ENCODE results near the gene ARL10. TPM values are rescaled to one million over a fixed set of nuclear protein-coding genes. Genes with fewer than 3 reads are reported as not detected.

ARL10 gene
- total and polyA plus RNA-seq, 4 donors: 0.35 to 2.2 (median 1.5) TPM

GRCh38 chr5:176394096-176394495, 28.8 kb downstream of the ARL10 start:
- no peak overlapping the region for H3K4me3 ChIP-seq (ENCODE audit: low read depth in 1 of 3, low read length in 3 of 3)
- peaks cover 0 to 19% (median 6%) of the 10 kb centered on the region in 4 donors for H3K36me3 ChIP-seq (ENCODE audit: control insufficient read depth in 4 of 4, insufficient read depth in 3 of 4, low read depth in 1 of 4, low read length in 3 of 4)
- H3K4me1 ChIP-seq (ENCODE audit: control insufficient read depth in 4 of 4, insufficient read depth in 4 of 4, low read length in 3 of 4): peaks cover 0 to 6% (median 1%) of the 10 kb centered on the region in 4 donors
- no peaks in the 10 kb centered on the region for H3K27me3 ChIP-seq (ENCODE audit: control insufficient read depth in 4 of 4, insufficient read depth in 4 of 4, low read length in 3 of 4)
- H3K27ac ChIP-seq (ENCODE audit: low read depth in 1 of 2, low read length in 2 of 2): no peak overlapping the region
- H3K9me3 ChIP-seq (ENCODE audit: control insufficient read depth in 4 of 4, low read length in 3 of 4): no peaks in the 10 kb centered on the region
- DNase-seq (ENCODE audit: low spot score): no peak
- 95% methylated on average over 9 of the region's 9 CpGs for WGBS
- TF ChIP-seq SP1 (IDR thresholded peaks at IDR 0.05): no peak
- no peak for TF ChIP-seq JUND (IDR thresholded peaks at IDR 0.05)
- no peak for TF ChIP-seq TAF1 (conservative IDR thresholded peaks at IDR 0.05)
- no peak for TF ChIP-seq ATF3 (IDR thresholded peaks at IDR 0.05)
- TF ChIP-seq GABPA (IDR thresholded peaks at IDR 0.05 in 1 of 2, conservative IDR thresholded peaks at IDR 0.05 in 1 of 2): no peak
- no peak for TF ChIP-seq FOXA2 (IDR thresholded peaks at IDR 0.05)
- no peak for TF ChIP-seq YY1 (IDR thresholded peaks at IDR 0.05)
- TF ChIP-seq MAX (IDR thresholded peaks at IDR 0.05): no peak
- TF ChIP-seq HNF4A (conservative IDR thresholded peaks at IDR 0.05): no peak
- H3K9ac ChIP-seq (ENCODE audit: low read depth in 1 of 2, low read length in 2 of 2): no peak overlapping the region

- Histone ChIP-seq H3K4me1 (ENCODE audit: control insufficient read depth in 4 of 4, insufficient read depth in 4 of 4, low read length in 3 of 4) (no peaks in the 10 kb centered on the region), H3K4me3 (ENCODE audit: low read depth in 1 of 3, low read length in 3 of 3) (no peak overlapping the region), H3K9me3 (ENCODE audit: control insufficient read depth in 4 of 4, low read length in 3 of 4) (no peaks in the 10 kb centered on the region), H3K27ac (ENCODE audit: low read depth in 1 of 2, low read length in 2 of 2) (no peak overlapping the region), H3K36me3 (ENCODE audit: control insufficient read depth in 4 of 4, insufficient read depth in 3 of 4, low read depth in 1 of 4, low read length in 3 of 4) (peaks cover 0 to 19% (median 6%) of the 10 kb centered on the region in 4 donors), H3K9ac (ENCODE audit: low read depth in 1 of 2, low read length in 2 of 2) (no peak overlapping the region), H3K27me3 (ENCODE audit: control insufficient read depth in 4 of 4, insufficient read depth in 4 of 4, low read length in 3 of 4) (no peaks in the 10 kb centered on the region)
- 92% methylated on average over 11 of the region's 11 CpGs for WGBS
- no peak for DNase-seq (ENCODE audit: low spot score)
- TF ChIP-seq RAD21 (IDR thresholded peaks at IDR 0.05) (no peak), CTCF (IDR thresholded peaks at IDR 0.05; ENCODE audit: low read depth, low read length, missing input control) (no peak), TAF1 (conservative IDR thresholded peaks at IDR 0.05) (no peak), SP1 (IDR thresholded peaks at IDR 0.05) (no peak), ZBTB33 (IDR thresholded peaks at IDR 0.05) (no peak), RXRA (IDR thresholded peaks at IDR 0.05) (no peak), HNF4A (conservative IDR thresholded peaks at IDR 0.05) (no peak), MAX (IDR thresholded peaks at IDR 0.05) (no peak), HNF4G (IDR thresholded peaks at IDR 0.05) (no peak), FOXA1 (IDR thresholded peaks at IDR 0.05) (no peak)
These were observed 29.8 kb downstream of the ARL10 start for GRCh38 chr5:176394881-176395675.
